ENCODE measurements around the gene FOXJ3.

DNA sequence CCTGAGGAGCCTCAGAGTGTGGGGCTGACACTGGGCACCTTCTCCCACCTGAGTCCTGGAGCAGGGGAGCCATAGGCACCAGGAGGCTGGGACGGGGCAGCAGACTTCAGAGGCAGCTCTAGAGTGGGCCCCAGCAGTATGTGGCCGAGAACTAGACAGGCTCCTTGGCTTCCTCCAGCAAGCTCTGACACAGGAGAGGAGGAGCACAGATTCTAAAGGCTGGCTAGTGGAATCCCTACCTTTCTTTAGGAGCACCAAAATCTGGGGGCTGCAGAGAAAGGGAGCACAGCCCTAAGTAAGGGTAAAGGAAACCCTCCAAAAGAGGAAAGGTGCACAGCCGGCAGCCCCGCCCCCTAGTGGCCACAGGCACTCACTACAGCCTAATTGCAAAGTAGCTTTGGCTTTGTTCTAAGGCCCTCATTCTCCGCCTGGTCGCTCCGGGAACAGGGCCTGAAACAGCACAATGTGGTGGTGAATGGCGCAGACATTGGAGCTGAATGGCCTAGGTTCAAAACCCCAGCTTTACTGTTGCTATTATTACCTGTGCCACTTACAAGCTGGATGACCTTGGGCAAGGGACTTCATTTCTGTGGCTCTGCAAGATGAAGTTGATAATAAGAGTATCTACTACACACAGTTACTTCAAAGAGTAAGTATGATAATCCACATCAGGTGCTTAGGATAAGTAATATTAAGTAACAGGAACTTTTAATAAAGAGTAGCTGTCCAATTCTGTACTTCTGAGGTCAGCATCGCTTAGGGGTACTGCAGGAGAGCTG is 161.7 kb downstream of the FOXJ3 start:
- TF ChIP-seq, protein P1, sequence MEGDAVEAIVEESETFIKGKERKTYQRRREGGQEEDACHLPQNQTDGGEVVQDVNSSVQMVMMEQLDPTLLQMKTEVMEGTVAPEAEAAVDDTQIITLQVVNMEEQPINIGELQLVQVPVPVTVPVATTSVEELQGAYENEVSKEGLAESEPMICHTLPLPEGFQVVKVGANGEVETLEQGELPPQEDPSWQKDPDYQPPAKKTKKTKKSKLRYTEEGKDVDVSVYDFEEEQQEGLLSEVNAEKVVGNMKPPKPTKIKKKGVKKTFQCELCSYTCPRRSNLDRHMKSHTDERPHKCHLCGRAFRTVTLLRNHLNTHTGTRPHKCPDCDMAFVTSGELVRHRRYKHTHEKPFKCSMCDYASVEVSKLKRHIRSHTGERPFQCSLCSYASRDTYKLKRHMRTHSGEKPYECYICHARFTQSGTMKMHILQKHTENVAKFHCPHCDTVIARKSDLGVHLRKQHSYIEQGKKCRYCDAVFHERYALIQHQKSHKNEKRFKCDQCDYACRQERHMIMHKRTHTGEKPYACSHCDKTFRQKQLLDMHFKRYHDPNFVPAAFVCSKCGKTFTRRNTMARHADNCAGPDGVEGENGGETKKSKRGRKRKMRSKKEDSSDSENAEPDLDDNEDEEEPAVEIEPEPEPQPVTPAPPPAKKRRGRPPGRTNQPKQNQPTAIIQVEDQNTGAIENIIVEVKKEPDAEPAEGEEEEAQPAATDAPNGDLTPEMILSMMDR (IDR thresholded peaks at IDR 0.05), result peak; percentile 77 to 92 (median 81)
- TF ChIP-seq POLR2A (IDR thresholded peaks at IDR 0.05), result no peak

All from uterus (tissue), 2 donors.